HepG2 (cell line): ENCODE results near the gene FBXW2. TPM values are rescaled to one million over a fixed set of nuclear protein-coding genes. Genes with fewer than 3 reads are reported as not detected.

Experiments used
- MZF1 ChIP-seq: sonication (generic); formaldehyde crosslinking; IDR thresholded peaks from 2 replicates; pipeline ENCODE4 v1.8.1; 2023; ENCODE audit warnings: mild to moderate bottlenecking, missing genetic modification reagents, borderline replicate concordance
- NCOA2 ChIP-seq: sonication (generic); formaldehyde crosslinking; IDR thresholded peaks from 2 replicates; pipeline ENCODE4 v1.8.0; 2022; ENCODE audit warnings: inconsistent platforms
- RBAK ChIP-seq: sonication (generic); formaldehyde crosslinking; IDR thresholded peaks from 2 replicates; pipeline ENCODE4 v1.5.1; 2020; ENCODE audit warnings: mild to moderate bottlenecking, missing genetic modification reagents
- polyA plus RNA-seq, 8 experiments: library from polyadenylated mRNA; depleted of rRNA in 3 of 8; stranded (reverse) in 7 of 8; unstranded in 1 of 8; fragments of >200 nt; fragmentation: Illumina TruSeq in 4 of 8; extraction: Trizol in 4 of 8; gene quantifications; 2 replicates each; pipeline versions ENCODE4 v1.2.1 to v1.2.3, GENCODE V29; 2011 to 2016; ENCODE audit warnings: low read depth in 4 of 8, missing spikeins in 1 of 8, mixed read lengths in 1 of 8; ENCODE audit not compliant: insufficient read depth in 1 of 8
- total RNA-seq, 5 experiments: library from RNA; depleted of rRNA; stranded (reverse); fragments of >200 nt; fragmentation: Illumina TruSeq; extraction: Trizol; gene quantifications; 2 replicates each; pipeline ENCODE4 v1.2.3, GENCODE V29; 2016; ENCODE audit warnings: low read depth in 1 of 5
- TF ChIP-seq, protein P1 (sequence below): sonication (generic); formaldehyde crosslinking; IDR thresholded peaks from 2 replicates; pipeline ENCODE4 v1.4.0; 2020; ENCODE audit warnings: missing genetic modification reagents, borderline replicate concordance
- TF ChIP-seq, protein P2 (sequence below): sonication (generic); formaldehyde crosslinking; IDR thresholded peaks from 2 replicates; pipeline ENCODE4 v1.9.0; 2021; ENCODE audit warnings: mild to moderate bottlenecking, missing genetic modification reagents

The FBXW2 gene
- total and polyA plus RNA-seq, 2 of the 13 experiments (the other 11 are each of a cell fraction or from before 2014, with no cell fraction given) = 35.4 to 43.1 TPM

DNA sequence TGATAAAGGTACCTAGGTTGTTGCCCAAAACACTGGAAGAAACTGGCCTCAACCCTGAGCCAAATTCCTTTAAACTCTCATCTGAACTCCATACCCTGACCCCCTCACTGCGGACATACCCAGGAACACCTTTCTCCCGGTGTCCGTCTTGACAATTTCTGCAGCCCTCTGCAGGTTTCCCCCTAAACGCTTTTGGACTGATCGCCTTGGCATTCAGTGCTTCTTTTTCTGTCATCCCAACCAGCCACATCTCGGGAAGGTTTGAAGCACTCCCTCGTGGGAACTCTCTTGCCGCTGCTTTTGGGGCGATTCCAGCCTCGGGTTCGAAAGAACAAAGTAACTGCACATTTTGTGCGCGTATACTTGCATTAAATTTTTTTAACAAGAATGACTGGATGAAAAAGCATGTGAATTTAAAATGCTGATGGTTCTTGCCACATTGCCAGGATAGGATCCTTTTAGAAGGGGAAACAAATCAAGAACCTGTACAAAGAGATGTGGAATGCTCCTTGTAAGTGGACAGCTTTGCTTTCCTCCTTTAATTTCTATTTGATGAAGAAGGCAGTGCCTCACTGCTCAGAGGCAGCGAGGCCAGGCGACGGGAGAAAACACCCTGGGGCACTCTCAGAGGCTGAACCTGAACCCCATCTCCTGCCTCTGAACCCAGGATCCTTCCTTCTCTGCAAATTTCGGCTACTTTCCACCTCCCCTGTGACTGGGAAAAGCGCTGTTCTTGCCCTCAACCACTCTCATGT lies 48.9 kb upstream of the FBXW2 start (continued):
- TF ChIP-seq, protein P1, sequence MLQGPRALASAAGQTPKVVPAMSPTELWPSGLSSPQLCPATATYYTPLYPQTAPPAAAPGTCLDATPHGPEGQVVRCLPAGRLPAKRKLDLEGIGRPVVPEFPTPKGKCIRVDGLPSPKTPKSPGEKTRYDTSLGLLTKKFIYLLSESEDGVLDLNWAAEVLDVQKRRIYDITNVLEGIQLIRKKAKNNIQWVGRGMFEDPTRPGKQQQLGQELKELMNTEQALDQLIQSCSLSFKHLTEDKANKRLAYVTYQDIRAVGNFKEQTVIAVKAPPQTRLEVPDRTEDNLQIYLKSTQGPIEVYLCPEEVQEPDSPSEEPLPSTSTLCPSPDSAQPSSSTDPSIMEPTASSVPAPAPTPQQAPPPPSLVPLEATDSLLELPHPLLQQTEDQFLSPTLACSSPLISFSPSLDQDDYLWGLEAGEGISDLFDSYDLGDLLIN (CRISPR knock-in tag) = no peak
- TF ChIP-seq MZF1 (no peak), NCOA2 (no peak), RBAK (CRISPR knock-in tag) (no peak)
- TF ChIP-seq, protein P2, sequence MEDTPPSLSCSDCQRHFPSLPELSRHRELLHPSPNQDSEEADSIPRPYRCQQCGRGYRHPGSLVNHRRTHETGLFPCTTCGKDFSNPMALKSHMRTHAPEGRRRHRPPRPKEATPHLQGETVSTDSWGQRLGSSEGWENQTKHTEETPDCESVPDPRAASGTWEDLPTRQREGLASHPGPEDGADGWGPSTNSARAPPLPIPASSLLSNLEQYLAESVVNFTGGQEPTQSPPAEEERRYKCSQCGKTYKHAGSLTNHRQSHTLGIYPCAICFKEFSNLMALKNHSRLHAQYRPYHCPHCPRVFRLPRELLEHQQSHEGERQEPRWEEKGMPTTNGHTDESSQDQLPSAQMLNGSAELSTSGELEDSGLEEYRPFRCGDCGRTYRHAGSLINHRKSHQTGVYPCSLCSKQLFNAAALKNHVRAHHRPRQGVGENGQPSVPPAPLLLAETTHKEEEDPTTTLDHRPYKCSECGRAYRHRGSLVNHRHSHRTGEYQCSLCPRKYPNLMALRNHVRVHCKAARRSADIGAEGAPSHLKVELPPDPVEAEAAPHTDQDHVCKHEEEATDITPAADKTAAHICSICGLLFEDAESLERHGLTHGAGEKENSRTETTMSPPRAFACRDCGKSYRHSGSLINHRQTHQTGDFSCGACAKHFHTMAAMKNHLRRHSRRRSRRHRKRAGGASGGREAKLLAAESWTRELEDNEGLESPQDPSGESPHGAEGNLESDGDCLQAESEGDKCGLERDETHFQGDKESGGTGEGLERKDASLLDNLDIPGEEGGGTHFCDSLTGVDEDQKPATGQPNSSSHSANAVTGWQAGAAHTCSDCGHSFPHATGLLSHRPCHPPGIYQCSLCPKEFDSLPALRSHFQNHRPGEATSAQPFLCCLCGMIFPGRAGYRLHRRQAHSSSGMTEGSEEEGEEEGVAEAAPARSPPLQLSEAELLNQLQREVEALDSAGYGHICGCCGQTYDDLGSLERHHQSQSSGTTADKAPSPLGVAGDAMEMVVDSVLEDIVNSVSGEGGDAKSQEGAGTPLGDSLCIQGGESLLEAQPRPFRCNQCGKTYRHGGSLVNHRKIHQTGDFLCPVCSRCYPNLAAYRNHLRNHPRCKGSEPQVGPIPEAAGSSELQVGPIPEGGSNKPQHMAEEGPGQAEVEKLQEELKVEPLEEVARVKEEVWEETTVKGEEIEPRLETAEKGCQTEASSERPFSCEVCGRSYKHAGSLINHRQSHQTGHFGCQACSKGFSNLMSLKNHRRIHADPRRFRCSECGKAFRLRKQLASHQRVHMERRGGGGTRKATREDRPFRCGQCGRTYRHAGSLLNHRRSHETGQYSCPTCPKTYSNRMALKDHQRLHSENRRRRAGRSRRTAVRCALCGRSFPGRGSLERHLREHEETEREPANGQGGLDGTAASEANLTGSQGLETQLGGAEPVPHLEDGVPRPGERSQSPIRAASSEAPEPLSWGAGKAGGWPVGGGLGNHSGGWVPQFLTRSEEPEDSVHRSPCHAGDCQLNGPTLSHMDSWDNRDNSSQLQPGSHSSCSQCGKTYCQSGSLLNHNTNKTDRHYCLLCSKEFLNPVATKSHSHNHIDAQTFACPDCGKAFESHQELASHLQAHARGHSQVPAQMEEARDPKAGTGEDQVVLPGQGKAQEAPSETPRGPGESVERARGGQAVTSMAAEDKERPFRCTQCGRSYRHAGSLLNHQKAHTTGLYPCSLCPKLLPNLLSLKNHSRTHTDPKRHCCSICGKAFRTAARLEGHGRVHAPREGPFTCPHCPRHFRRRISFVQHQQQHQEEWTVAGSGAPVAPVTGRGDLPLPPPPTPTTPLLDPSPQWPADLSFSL (CRISPR knock-in tag) = no peak
- TF ChIP-seq, all 625 proteins: peak for 6
